ENCODE measurements around the gene SLC35B2.

Gene SLC35B2

DNA sequence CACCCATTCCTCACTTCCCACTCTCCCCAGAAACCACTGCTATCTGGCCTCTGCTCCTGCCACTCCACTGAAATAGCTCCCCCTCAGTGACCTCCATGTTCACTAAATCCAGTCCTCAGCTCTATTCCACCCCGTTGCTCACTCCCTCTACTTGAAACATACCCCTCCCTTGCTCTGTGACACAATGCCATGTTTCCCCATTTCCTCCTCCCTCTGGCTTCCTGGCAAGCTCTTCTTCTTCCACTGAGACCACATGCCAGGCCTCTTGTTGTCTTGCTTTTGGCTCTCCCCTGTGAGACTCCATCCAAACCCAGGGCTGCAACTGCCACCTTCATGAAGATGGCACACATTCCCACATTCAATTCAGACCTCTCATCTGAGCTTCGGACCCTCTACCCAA, 26.8 kb upstream of the SLC35B2 start:
- TF ChIP-seq FOXM1 (IDR thresholded peaks at IDR 0.05; ENCODE audit: borderline replicate concordance, low read depth): no peak
- TF ChIP-seq, protein P1, sequence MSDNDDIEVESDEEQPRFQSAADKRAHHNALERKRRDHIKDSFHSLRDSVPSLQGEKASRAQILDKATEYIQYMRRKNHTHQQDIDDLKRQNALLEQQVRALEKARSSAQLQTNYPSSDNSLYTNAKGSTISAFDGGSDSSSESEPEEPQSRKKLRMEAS (IDR thresholded peaks at IDR 0.05): no peak
- no peak for TF ChIP-seq EGR1 (IDR thresholded peaks at IDR 0.05)
- TF ChIP-seq TEAD4 (IDR thresholded peaks at IDR 0.05): no peak
- no peak for TF ChIP-seq CREB1 (IDR thresholded peaks at IDR 0.05; ENCODE audit: low read depth)
- no peak for TF ChIP-seq CEBPB (IDR thresholded peaks at IDR 0.05)
- TF ChIP-seq NFIC (IDR thresholded peaks at IDR 0.05): no peak
- no peak for TF ChIP-seq TCF12 (IDR thresholded peaks at IDR 0.05; ENCODE audit: low read depth)
- TF ChIP-seq EP300 (IDR thresholded peaks at IDR 0.05; ENCODE audit: borderline replicate concordance): no peak
- TF ChIP-seq, protein P2, sequence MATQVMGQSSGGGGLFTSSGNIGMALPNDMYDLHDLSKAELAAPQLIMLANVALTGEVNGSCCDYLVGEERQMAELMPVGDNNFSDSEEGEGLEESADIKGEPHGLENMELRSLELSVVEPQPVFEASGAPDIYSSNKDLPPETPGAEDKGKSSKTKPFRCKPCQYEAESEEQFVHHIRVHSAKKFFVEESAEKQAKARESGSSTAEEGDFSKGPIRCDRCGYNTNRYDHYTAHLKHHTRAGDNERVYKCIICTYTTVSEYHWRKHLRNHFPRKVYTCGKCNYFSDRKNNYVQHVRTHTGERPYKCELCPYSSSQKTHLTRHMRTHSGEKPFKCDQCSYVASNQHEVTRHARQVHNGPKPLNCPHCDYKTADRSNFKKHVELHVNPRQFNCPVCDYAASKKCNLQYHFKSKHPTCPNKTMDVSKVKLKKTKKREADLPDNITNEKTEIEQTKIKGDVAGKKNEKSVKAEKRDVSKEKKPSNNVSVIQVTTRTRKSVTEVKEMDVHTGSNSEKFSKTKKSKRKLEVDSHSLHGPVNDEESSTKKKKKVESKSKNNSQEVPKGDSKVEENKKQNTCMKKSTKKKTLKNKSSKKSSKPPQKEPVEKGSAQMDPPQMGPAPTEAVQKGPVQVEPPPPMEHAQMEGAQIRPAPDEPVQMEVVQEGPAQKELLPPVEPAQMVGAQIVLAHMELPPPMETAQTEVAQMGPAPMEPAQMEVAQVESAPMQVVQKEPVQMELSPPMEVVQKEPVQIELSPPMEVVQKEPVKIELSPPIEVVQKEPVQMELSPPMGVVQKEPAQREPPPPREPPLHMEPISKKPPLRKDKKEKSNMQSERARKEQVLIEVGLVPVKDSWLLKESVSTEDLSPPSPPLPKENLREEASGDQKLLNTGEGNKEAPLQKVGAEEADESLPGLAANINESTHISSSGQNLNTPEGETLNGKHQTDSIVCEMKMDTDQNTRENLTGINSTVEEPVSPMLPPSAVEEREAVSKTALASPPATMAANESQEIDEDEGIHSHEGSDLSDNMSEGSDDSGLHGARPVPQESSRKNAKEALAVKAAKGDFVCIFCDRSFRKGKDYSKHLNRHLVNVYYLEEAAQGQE (IDR thresholded peaks at IDR 0.05; ENCODE audit: low read depth): no peak
- no peak for TF ChIP-seq USF1 (IDR thresholded peaks at IDR 0.05)
- TF ChIP-seq RAD21 (IDR thresholded peaks at IDR 0.05; ENCODE audit: low read depth): no peak
- no peak for TF ChIP-seq TAF1 (IDR thresholded peaks at IDR 0.05; ENCODE audit: low read depth)
- no peak for TF ChIP-seq YY1 (IDR thresholded peaks at IDR 0.05; ENCODE audit: low read depth)
- TF ChIP-seq ZBTB7A (IDR thresholded peaks at IDR 0.05; ENCODE audit: low read depth): no peak

- TF ChIP-seq NFIC (IDR thresholded peaks at IDR 0.05): no peak
- no peak for TF ChIP-seq YY1 (IDR thresholded peaks at IDR 0.05; ENCODE audit: low read depth)
- TF ChIP-seq ZBTB7A (IDR thresholded peaks at IDR 0.05; ENCODE audit: low read depth): no peak
- TF ChIP-seq CREB1 (IDR thresholded peaks at IDR 0.05; ENCODE audit: low read depth): no peak
- TF ChIP-seq FOXM1 (IDR thresholded peaks at IDR 0.05; ENCODE audit: borderline replicate concordance, low read depth): no peak
- TF ChIP-seq, protein P1 (IDR thresholded peaks at IDR 0.05): no peak
- no peak for TF ChIP-seq TAF1 (IDR thresholded peaks at IDR 0.05; ENCODE audit: low read depth)
Observed at GRCh38 chr6:44278774-44279697, 21.7 kb upstream of the SLC35B2 start.

- TF ChIP-seq NFIC (IDR thresholded peaks at IDR 0.05): no peak
- TF ChIP-seq CEBPB (IDR thresholded peaks at IDR 0.05): no peak
- no peak for TF ChIP-seq EGR1 (IDR thresholded peaks at IDR 0.05)
- no peak for TF ChIP-seq TCF12 (IDR thresholded peaks at IDR 0.05; ENCODE audit: low read depth)
- no peak for TF ChIP-seq TAF1 (IDR thresholded peaks at IDR 0.05; ENCODE audit: low read depth)
- no peak for TF ChIP-seq ZBTB7A (IDR thresholded peaks at IDR 0.05; ENCODE audit: low read depth)
- TF ChIP-seq, protein P2 (IDR thresholded peaks at IDR 0.05; ENCODE audit: low read depth): no peak
- TF ChIP-seq FOXM1 (IDR thresholded peaks at IDR 0.05; ENCODE audit: borderline replicate concordance, low read depth): no peak
- TF ChIP-seq TEAD4 (IDR thresholded peaks at IDR 0.05): no peak
- TF ChIP-seq CREB1 (IDR thresholded peaks at IDR 0.05; ENCODE audit: low read depth): no peak
Observed at GRCh38 chr6:44278315-44278714, 21.0 kb upstream of the SLC35B2 start.

- TF ChIP-seq ZBTB7A (IDR thresholded peaks at IDR 0.05; ENCODE audit: low read depth) (no peak), FOXM1 (IDR thresholded peaks at IDR 0.05; ENCODE audit: borderline replicate concordance, low read depth) (no peak), EP300 (IDR thresholded peaks at IDR 0.05; ENCODE audit: borderline replicate concordance) (no peak), NFIC (IDR thresholded peaks at IDR 0.05) (no peak), CREB1 (IDR thresholded peaks at IDR 0.05; ENCODE audit: low read depth) (no peak), TAF1 (IDR thresholded peaks at IDR 0.05; ENCODE audit: low read depth) (no peak)
- TF ChIP-seq, protein P1 (IDR thresholded peaks at IDR 0.05): no peak
Observed at GRCh38 chr6:44277763-44278162, 20.4 kb upstream of the SLC35B2 start.

DNA sequence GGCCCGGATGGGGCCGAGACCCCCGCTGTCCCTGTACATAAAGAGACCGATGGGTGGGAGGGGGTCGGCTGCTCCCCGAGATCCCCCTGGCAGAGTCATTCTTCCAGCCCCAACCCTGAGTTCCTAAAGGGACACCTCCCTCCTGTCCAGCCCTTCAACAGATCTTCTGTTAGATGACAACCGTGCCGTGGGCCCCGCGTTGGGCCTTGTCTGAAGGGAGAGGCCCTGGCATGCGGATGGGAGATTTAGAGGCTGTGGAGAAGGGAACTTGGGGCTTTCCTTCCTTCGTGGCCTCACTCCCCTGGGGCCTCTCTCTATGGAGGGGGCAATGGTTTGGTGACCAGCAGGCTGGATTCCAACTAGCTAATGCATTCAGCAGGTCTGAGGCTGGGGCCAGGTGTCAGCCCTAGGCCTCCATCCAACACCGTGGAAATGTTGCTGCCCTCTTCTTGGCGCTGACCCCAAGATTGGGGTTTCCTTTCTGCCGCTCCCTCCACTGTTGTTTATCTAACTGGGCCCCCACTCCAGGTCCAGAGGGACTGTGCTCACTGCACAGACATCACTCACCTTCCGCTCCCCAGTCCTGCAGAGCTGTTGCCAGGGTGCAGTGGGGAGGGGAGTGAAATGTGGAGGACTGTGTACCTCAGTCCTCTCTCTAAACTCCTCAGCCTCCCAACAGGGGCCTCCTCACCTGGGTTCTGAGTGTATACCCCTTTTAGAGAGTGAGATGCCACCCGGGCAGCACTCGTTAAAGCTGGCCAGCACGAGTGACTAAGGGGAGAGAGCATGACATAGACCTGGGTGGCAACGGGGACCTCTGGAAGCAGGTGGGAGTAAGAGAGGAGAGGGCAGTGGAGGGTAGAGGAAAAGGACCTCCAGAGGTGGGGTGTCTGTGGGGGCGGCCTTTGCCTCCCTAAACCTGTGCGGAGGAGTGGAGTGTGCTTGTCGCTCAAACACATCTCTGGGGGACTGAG, 19.6 kb upstream of the SLC35B2 start:
- no peak for TF ChIP-seq TAF1 (IDR thresholded peaks at IDR 0.05; ENCODE audit: low read depth)
- TF ChIP-seq CREB1 (IDR thresholded peaks at IDR 0.05; ENCODE audit: low read depth): no peak
- TF ChIP-seq EP300 (IDR thresholded peaks at IDR 0.05; ENCODE audit: borderline replicate concordance): no peak
- TF ChIP-seq FOXM1 (IDR thresholded peaks at IDR 0.05; ENCODE audit: borderline replicate concordance, low read depth): no peak
- TF ChIP-seq RAD21 (IDR thresholded peaks at IDR 0.05; ENCODE audit: low read depth): no peak
- TF ChIP-seq USF1 (IDR thresholded peaks at IDR 0.05): no peak
- no peak for TF ChIP-seq YY1 (IDR thresholded peaks at IDR 0.05; ENCODE audit: low read depth)
- no peak for TF ChIP-seq ZBTB7A (IDR thresholded peaks at IDR 0.05; ENCODE audit: low read depth)
- no peak for TF ChIP-seq TCF12 (IDR thresholded peaks at IDR 0.05; ENCODE audit: low read depth)
- TF ChIP-seq, protein P2 (IDR thresholded peaks at IDR 0.05; ENCODE audit: low read depth): no peak
- TF ChIP-seq, protein P1 (IDR thresholded peaks at IDR 0.05): no peak
- no peak for TF ChIP-seq EGR1 (IDR thresholded peaks at IDR 0.05)
- TF ChIP-seq CEBPB (IDR thresholded peaks at IDR 0.05): no peak
- TF ChIP-seq NFIC (IDR thresholded peaks at IDR 0.05): no peak
- TF ChIP-seq TEAD4 (IDR thresholded peaks at IDR 0.05): no peak
